Left ventricle myocardium inferior (tissue), 1 donor: Measurements from ENCODE around the gene QSOX1. TPM values are rescaled to one million over a fixed set of nuclear protein-coding genes. Genes with fewer than 3 reads are reported as not detected.

Source experiments
- DNase-seq: peaks from one replicate; pipeline ENCODE4 v3.0.0-alpha.2; 2020
- H3K27ac ChIP-seq: fragments of 200-600 bp; replicated peaks from 2 replicates; pipeline ENCODE4 v1.8.0; 2021
- H3K27me3 ChIP-seq: fragments of 200-600 bp; 2 replicates; pipeline ENCODE4 v1.8.0; 2021; ENCODE audit warnings: low read depth
- H3K36me3 ChIP-seq: fragments of 200-600 bp; 2 replicates; pipeline ENCODE4 v1.8.0; 2021
- H3K4me1 ChIP-seq: fragments of 200-600 bp; 2 replicates; pipeline ENCODE4 v1.8.0; 2021
- H3K4me3 ChIP-seq: fragments of 200-600 bp; 2 replicates; pipeline ENCODE4 v1.8.0; 2021; ENCODE audit warnings: mild to moderate bottlenecking, moderate library complexity
- H3K9me3 ChIP-seq: fragments of 200-600 bp; replicated peaks from 2 replicates; pipeline ENCODE4 v1.8.0; 2021
- intact Hi-C: fragments of 100-400 bp; cut with micrococcal nuclease; formaldehyde crosslinking; loops from one replicate; pipeline ENCODE4 v1.11.0; 2022
- total RNA-seq: library from RNA; stranded (reverse); fragmentation: NEBNext Ultra II Directional; extraction: Animal tissue kit (Norgen Biotek cat#: 25700); gene quantifications from one replicate; pipeline ENCODE4 v1.2.1, GENCODE V29; 2021
- TF ChIP-seq, protein P1 (sequence below): fragments of 200-600 bp; IDR thresholded peaks from 2 replicates; pipeline ENCODE4 v1.8.0; 2021; ENCODE audit warnings: antibody characterized with exemption, mild to moderate bottlenecking, borderline replicate concordance
- donor health status: DM: no; HTN: yes; CAD: no; lungs with severe emphysema.

Gene QSOX1
- total RNA-seq, 1 donor from 2014 or later: 102 TPM

DNA sequence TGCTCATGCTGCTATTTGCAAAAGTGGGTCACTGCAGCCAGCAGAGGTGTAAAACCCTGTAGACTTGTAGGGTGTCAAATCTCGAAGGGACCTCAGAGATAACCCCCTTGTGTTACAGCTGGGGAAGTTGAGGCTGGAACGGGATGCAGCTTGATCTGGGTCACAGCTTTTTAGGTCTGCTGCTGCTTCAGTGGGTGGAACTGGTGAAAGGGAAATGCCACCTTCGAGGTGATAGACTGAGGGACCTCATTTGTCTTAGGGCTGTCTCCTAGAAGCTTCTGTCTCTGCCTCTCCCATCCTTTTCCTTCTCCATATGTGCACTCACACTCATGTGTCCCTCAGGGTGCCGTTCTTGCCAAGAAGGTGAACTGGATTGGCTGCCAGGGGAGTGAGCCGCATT lies 35.4 kb downstream of the QSOX1 start:
- no peaks in the 10 kb centered on the region for H3K9me3 ChIP-seq
- no peak overlapping the region for H3K4me3 ChIP-seq
- H3K36me3 ChIP-seq: peaks cover 92% of the 10 kb centered on the region
- H3K27ac ChIP-seq: no peak overlapping the region
- intact Hi-C loops: no loop called here
- H3K4me1 ChIP-seq: no peaks in the 10 kb centered on the region
- no peaks in the 10 kb centered on the region for H3K27me3 ChIP-seq
- DNase-seq: no peak
- TF ChIP-seq, protein P1, sequence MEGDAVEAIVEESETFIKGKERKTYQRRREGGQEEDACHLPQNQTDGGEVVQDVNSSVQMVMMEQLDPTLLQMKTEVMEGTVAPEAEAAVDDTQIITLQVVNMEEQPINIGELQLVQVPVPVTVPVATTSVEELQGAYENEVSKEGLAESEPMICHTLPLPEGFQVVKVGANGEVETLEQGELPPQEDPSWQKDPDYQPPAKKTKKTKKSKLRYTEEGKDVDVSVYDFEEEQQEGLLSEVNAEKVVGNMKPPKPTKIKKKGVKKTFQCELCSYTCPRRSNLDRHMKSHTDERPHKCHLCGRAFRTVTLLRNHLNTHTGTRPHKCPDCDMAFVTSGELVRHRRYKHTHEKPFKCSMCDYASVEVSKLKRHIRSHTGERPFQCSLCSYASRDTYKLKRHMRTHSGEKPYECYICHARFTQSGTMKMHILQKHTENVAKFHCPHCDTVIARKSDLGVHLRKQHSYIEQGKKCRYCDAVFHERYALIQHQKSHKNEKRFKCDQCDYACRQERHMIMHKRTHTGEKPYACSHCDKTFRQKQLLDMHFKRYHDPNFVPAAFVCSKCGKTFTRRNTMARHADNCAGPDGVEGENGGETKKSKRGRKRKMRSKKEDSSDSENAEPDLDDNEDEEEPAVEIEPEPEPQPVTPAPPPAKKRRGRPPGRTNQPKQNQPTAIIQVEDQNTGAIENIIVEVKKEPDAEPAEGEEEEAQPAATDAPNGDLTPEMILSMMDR: no peak

DNA sequence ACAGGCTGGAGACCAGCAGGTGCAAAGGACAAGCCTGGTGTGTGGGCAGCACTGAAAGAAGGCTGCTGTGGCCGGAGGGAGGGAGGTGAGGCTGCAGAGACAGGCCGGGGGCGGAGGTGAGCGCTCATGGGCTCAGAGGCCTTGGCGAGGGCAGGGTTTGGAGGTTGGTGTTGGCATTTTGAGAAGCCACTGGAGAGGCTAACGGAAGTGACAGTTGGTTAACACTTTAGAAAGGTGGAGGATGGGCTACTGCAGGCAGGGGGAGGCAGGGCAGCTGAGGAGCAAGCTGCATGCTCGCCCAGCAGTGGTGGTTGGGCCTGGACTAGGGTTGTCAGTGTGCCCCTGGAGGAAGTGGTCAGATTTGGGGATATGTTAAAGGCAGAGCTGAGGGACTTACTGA lies 37.5 kb downstream of the QSOX1 start:
- no peak overlapping the region for H3K27ac ChIP-seq
- no peaks in the 10 kb centered on the region for H3K4me1 ChIP-seq
- intact Hi-C loops: no loop called here
- TF ChIP-seq, protein P1: no peak
- no peaks in the 10 kb centered on the region for H3K27me3 ChIP-seq
- no peak overlapping the region for H3K4me3 ChIP-seq
- no peak for DNase-seq
- H3K36me3 ChIP-seq: peaks cover 92% of the 10 kb centered on the region
- H3K9me3 ChIP-seq: no peaks in the 10 kb centered on the region

DNA sequence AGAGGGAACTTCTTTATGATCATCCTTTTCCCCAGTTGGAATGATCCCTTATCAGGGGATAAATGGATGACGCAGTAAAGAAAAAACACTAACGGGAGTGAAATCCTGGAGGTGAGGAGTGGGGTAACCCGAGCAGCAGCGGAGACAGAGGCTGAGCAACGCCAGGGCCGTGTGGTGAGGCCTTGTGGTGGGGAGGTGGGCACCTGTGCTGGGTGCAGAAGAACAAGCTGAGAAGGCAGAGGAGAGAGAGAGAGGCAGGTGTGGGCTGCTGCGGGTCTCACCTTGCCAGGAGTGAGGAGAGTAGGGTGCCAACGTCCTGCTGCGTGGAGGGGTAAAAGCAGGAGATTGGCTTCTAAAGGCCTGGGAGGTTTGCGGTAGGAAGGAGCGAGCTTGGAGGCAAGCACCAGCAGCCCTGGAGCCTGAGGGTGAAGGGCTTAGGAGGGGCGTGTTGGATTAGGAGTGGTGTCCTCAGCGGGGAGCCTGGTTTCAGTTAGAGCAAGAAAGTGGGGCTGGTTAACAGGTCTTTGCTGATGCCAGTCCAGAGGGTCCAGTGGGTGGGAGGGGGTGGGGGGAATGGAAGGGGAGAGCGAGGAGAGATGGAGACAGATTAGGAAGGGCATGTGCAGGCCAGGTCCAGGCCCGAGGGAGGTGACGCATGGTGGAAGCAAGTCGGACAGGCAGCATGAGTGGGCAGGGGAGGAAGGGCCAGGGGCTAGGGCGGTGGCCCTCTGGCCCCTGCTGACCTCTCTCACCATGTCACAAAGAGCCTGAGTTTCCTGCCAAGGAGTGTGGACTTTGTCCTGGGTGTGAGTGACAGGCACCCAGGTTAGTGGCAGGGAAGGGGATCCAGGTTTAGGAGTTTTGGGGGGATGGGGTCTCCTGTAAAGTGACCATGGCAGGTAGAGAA lies 38.7 kb downstream of the QSOX1 start:
- no peaks in the 10 kb centered on the region for H3K27me3 ChIP-seq
- no peaks in the 10 kb centered on the region for H3K4me1 ChIP-seq
- peaks cover 87% of the 10 kb centered on the region for H3K36me3 ChIP-seq
- TF ChIP-seq, protein P1: no peak
- no peak overlapping the region for H3K4me3 ChIP-seq
- DNase-seq: no peak
- intact Hi-C loops: no loop called here
- H3K27ac ChIP-seq: no peak overlapping the region
- no peaks in the 10 kb centered on the region for H3K9me3 ChIP-seq

DNA sequence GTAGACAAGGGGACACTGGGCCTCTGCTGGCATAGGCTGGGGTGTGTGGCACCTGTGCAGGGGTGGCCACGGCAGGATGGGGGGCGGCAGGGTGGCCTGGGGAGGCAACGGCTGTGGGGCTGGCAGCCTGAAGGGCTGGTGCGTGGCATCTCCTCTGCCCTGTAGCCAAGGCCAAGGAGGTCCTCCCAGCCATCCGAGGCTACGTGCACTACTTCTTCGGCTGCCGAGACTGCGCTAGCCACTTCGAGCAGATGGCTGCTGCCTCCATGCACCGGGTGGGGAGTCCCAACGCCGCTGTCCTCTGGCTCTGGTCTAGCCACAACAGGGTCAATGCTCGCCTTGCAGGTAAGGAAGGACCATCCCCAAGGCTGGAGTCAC lies 39.4 kb downstream of the QSOX1 start:
- Histone ChIP-seq H3K27ac (no peak overlapping the region), H3K27me3 (no peaks in the 10 kb centered on the region), H3K4me3 (no peak overlapping the region), H3K4me1 (no peaks in the 10 kb centered on the region), H3K36me3 (peaks cover 87% of the 10 kb centered on the region), H3K9me3 (no peaks in the 10 kb centered on the region)
- intact Hi-C loops: no loop called here
- TF ChIP-seq, protein P1: no peak
- no peak for DNase-seq

GRCh38 chr1:180194546-180195207 lies 40.0 kb downstream of the QSOX1 start:
- DNase-seq: no peak
- no peaks in the 10 kb centered on the region for H3K9me3 ChIP-seq
- no peaks in the 10 kb centered on the region for H3K27me3 ChIP-seq
- H3K36me3 ChIP-seq: peaks cover 81% of the 10 kb centered on the region
- no peak overlapping the region for H3K27ac ChIP-seq
- no peak overlapping the region for H3K4me3 ChIP-seq
- intact Hi-C loops: no loop called here
- H3K4me1 ChIP-seq: no peaks in the 10 kb centered on the region
- TF ChIP-seq, protein P1: no peak
